NOMO-1 treated with DMSO at 0.1 percent for 48 hours (cell line): ENCODE measurements around the gene DUSP22.

Experiments used
- DNase-seq: peaks from one replicate; lab custom pipeline; 2025; ENCODE audit not compliant: unreplicated experiment; lab: John Stamatoyannopoulos, UW

The DUSP22 gene

DNA sequence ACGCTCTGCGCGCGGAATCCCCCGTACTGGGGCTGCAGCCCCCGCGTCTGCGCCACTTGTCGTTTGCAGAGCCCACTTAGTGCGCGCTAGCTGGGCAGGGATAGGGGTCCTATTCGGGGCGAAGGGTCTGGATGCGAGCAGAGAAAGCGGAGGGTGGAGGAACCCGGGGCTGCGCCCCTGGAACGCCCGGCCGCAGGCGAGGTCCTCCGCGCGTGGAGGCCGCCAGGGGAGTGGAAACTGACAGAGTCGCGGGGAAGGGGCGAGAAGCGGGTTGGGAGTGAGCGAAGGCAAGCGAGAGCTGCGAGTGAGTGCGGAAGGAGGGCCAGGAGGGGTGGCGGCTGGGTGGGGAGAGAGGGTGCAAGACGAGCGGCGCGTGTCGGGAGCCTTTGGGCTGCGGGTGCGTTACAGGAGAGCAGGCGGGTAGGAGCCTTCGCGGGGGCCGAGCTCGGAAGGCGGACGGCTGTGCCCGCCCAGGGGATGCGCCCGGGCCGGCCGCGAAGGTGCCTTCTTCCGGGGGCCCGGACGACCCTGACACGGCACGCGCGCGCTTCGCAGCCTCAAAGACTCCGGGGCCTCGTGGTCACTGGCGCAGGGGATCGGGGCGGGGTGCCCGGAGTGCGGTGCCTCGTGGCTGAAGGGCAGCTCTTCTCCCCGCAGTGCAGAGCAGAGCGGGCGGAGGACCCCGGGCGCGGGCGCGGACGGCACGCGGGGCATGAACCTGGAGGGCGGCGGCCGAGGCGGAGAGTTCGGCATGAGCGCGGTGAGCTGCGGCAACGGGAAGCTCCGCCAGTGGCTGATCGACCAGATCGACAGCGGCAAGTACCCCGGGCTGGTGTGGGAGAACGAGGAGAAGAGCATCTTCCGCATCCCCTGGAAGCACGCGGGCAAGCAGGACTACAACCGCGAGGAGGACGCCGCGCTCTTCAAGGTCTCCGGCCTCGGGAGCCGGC, 100.4 kb downstream of the DUSP22 start:
- DNase-seq = no peak

DNA sequence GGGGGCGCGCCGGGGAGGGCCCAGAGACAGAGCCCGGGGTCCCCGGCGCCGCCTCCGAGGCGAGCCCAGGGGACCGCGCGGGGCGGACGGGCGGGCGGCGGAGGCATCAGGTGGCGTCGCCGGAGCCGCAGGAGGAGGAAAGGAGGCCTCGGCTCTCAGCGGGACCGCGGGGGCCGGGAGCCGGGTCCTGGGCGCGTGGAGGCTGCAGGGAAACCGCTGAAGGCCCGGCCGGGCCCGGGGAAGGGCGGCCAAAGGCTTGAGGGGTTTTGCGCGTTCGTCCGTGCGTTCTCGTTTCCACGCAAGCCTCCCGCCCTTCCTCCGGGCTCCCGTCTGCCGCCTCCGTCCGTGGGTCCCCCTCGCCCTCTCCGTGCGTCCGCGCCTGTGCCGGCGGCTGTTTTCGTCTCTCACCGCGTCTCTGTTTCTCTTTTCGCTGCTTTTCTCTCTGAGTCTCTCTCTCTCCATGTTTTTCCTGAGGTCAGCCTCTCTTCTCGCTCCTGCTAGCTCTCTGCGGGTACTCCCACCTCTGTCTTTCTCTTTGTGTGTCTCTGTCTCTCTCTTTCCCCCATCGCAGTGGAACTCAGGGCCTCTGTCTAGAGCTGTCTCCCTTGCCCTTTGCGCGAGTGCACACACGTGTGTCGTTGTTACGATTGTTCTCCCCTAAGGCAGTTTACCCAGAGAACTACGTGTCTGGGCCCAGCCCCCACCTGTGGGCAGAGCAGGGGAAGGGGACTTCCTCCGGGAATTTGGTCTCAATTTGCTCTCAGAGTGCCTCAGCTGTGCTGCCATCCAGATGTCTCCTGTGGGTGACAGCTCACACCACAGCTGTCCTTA, 101.3 kb downstream of the DUSP22 start:
- no peak for DNase-seq

DNA sequence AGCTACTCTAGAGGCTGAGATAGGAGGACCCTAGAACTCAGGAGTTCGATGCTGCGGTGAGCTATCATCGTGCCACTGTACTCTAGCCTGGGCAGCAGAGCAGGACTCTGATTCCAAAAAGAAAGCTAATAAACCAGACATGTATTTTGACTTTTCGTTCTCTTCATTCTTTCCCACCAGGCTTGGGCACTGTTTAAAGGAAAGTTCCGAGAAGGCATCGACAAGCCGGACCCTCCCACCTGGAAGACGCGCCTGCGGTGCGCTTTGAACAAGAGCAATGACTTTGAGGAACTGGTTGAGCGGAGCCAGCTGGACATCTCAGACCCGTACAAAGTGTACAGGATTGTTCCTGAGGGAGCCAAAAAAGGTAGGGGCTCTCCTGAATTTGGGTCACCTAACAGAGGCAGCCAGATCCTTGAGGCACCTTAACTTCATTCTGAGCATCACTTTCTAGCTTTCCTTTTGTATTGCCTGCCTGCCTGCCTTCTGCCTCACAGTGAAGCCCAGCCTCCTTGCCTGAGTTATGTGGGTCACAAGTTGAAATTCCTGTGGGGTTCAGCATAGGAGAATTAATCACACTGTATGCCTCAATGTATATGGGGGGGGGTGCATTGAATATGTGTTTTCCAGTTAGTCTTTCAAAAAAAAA, 102.5 kb downstream of the DUSP22 start:
- no peak for DNase-seq

DNA sequence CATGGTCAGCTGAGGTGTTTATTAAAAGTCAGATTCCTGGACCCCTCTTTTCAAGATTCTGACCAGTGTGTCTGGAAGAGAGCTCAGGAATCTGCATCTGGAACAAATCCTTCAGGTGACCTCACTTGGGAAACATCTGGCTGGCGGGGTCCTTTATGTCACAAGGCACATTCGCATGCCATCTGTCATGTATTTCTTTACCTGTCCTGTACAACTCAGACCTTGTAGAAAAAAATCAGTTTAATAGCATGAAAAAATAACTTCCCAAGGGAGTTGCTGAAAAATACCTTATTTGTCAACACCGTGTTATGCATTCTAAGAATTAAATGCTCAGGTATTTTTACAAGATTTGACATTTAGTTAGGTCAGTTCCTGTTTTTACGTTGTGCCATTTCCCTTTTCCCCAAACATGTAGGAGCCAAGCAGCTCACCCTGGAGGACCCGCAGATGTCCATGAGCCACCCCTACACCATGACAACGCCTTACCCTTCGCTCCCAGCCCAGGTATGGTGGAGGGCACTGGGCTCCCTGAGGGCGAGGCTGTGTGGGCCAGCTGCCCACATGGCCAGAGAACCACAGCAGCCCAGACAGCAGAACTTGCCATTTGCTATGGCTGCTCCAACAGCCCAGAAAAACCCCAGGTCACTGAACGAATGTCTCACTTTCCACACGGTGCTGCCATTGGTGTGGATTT, 103.3 kb downstream of the DUSP22 start:
- peak; percentile 6 for DNase-seq

DNA sequence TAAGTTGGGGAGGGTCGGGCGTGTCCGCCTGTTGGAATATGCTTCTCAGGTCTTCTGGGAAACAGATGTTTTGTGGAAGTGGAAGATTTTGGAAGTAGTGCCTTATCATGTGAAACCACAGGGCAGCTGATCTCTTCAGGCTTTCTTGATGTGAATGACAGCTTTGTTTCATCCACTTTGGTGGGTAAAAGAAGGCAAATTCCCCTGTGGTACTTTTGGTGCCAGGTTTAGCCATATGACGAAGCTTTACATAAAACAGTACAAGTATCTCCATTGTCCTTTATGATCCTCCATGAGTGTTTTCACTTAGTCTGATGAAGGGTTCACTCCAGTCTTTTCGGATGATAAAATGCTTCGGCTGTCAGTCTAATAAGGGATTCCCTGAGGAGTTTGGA, 103.8 kb downstream of the DUSP22 start:
- no peak for DNase-seq

DNA sequence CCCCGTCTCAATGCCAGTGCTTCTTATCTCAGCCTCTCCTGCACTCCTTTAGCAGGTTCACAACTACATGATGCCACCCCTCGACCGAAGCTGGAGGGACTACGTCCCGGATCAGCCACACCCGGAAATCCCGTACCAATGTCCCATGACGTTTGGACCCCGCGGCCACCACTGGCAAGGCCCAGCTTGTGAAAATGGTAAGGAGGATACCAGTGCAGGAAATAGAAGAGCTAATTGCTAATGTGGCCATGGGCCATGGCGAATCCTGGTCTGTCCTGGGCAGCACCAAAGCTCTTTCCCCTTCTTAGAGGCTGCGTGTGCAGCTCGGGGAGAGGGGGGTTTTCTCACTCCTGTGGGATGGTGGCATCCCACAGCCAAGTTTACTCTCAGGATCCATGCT, 104.8 kb downstream of the DUSP22 start:
- no peak for DNase-seq

DNA sequence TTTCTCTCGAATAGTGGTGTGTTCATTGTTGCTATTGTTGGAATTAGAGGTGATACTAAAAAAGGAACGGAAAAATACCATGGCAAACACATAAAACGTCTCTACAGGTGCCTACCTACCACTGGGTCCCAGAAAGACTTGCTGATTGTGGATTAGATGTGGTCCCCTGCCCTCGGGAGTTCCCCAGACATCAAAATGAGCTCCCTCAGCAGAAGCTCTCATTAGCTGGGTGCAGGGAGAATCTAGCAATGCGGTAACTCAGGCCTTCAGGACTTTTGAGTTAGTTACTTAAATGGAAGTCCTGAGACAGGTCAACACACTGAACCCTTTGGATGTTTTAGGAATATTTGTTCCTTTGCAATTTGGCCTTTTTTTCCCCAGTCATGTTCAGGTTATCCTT, 105.3 kb downstream of the DUSP22 start:
- DNase-seq = no peak

DNA sequence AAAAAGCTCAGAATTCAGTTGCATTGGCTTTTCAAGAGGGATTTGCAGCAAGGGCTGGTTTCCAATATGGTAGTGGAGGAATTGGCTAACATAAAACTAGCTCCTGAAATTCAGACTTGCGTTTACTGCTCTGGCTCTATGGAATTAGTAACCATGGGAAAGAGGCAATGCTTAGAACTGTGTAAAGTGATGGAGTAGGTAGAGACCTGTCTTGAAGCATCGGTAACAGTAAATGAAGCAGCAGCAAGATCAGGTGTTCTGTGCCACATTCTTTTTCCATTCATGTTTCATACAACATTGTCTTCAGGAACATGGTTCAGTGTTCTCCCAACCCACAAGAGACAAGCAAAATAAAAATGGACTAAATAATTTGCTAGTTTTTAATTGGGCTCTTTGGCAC, 105.8 kb downstream of the DUSP22 start:
- no peak for DNase-seq

DNA sequence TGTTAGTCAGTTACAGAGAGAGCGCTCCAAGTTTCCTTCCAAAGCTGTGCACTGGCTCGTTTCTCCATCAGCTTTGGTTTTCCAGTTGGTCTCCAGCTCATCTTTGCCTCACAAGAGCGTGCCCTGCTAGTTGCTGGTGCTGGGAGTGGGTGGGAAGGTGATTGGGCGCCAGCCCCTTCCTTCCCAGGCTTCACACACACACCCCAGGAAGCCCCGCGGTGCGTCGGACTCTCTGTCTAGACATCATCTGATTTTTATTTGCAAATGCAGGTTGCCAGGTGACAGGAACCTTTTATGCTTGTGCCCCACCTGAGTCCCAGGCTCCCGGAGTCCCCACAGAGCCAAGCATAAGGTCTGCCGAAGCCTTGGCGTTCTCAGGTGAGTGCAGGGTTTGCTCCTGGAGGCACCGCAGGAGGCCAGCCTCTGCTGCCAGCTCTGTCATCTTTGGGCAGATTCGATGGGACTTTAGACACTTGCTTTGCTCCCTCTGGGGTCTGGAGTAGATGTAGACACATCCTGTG, 106.3 kb downstream of the DUSP22 start:
- no peak for DNase-seq

DNA sequence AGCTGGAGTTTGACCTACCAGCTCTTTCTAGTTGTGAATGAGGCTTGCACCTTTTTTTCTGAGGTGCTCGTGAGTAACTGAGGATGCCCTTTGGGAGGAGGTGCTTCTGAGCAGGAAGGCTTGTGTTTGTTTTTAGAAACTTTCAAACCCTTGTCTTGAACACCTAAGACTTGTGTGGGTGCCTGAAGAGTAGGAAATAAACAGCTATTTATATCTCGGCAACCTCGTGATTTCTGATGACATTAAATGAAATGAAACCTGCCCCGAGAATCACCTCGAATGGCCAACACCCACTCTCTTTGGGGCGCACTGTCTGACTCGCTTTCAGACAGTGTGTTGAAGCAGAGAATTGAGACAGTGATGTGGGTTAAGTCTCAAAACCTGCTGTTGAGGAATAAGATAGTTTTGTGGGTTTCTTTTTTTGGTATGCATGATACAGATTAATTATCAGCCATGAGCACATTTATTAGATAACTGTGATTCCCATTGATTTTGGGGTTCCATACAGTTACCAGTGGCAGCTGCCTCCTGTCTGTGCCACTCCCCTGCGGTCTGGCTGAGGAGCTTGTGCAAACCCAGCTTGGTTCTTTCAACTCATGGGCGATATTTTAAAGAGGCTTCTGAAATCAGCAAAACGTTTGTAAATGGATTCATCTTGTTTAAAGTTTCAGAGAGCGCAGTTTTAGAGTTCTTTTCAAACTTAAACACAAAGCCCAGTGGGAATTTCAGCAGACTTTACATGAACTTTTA, 107.7 kb downstream of the DUSP22 start:
- no peak for DNase-seq

DNA sequence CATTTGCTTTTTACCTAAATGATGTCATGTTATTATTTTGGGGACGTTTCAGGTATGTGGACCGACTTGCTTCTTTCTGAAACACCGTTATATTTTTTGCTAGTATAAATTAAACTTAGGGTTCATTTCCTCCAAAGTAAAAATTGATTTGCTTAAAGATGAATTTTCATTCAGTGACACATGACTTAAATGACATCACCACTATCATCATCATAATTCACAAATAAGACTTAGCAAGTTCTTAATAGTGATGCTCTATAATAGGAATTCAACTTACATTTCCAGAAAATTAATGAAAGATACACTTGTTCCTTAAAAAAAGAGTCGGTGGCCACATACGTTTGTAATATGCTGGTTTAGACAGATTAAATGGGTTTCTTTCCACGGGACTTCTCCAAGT, 108.5 kb downstream of the DUSP22 start:
- DNase-seq = no peak
